ENCODE results near the gene ZFAND3.
"Not testable (repeated sequence)": the region's sequence is repeated elsewhere in the genome, so short reads cannot be mapped to it uniquely, and the experiment has no call there.

Gene ZFAND3

GRCh38 chr6:37974943-37975342 is 155.4 kb downstream of the ZFAND3 start:
- no peak for DNase-seq

GRCh38 chr6:37977715-37978114 is 158.2 kb downstream of the ZFAND3 start:
- DNase-seq: no peak

GRCh38 chr6:37979392-37980221 is 160.1 kb downstream of the ZFAND3 start:
- DNase-seq: peak; percentile 68

- DNase-seq: no peak
Observed at GRCh38 chr6:37980222-37980595, 160.7 kb downstream of the ZFAND3 start.

DNA sequence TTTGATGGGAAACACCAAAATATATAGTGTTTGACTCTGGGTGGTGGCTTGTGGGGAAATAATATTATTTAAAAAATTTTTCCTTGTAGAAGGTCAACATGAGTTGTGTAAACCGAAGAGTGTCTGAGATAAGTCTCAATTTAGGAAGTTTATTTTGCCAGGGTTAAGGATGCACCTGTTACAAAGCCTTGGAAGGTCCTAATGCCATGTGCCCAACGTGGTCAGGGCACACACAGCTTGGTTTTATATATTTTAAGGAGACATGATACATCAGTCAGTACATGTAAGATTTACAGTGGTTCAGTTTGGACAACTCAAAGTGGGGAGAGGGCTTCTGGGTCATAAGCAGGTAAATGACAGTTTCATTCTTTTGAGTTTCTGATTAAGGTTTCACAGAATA is 162.1 kb downstream of the ZFAND3 start:
- no peak for DNase-seq

DNA sequence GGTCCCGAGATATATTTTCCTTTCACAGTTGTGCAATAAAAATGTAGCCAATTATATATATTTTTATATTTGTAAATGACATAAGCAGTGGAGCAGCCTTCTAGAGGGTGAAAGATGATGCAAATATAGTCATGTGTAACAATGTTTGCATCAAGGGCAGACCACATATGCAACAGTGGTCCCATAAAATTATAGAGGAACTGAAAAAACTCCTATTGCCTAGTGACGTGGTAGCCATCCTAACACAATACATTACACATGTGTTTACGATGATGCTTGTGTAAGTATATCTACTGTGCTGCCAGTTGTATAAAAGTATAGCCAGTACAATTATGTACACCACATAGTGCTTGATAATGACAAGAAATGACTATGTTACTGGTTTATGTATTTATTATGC is 162.8 kb downstream of the ZFAND3 start:
- no peak for DNase-seq

GRCh38 chr6:37983720-37984501 is 164.4 kb downstream of the ZFAND3 start:
- DNase-seq: no peak

DNA sequence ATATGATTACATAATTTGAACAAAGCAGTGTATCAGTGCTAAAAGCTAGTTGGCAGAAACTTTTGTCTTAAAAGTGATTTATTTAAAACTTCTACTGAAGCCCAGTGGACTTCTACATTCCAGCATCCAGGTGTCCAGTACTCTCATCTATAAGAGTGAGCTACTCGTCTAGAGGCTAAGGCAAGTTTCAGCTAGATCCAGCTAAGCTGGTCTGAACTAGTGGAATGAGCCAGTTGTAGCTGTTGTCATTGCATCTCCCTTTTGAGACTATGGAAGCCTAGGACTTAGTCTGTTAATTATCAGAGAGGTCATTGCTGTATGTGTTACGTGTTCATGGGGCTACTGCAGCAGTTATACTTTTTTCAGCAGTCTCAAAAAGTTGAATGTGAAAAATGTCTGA is 165.1 kb downstream of the ZFAND3 start:
- DNase-seq: no peak

- no peak for DNase-seq
Observed at GRCh38 chr6:37985355-37985754, 165.8 kb downstream of the ZFAND3 start.

GRCh38 chr6:37987018-37987417 is 167.5 kb downstream of the ZFAND3 start:
- DNase-seq: no peak

- no peak for DNase-seq
Observed at GRCh38 chr6:37987559-37987958, 168.0 kb downstream of the ZFAND3 start.

DNA sequence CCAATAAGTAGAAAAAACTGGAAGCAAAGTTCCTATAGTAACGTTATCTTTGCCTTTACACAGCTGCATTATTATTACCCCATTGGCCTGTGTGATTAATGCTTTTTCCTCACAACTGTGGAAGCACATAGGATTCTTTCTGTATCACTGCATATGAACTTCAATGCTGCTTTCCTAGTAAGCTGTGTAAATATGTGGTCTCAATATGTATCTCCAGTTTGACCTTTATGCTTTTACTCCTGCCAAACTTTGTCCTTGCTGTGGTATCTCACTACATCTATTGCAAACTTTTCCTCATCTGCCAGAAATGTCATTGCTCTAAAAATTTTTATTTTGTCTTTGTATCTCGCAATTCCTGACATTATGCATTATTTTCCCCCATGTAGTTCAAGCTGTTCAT is 168.6 kb downstream of the ZFAND3 start:
- DNase-seq: no peak

- DNase-seq: no peak
Observed at GRCh38 chr6:37988696-37989095, 169.2 kb downstream of the ZFAND3 start.

DNA sequence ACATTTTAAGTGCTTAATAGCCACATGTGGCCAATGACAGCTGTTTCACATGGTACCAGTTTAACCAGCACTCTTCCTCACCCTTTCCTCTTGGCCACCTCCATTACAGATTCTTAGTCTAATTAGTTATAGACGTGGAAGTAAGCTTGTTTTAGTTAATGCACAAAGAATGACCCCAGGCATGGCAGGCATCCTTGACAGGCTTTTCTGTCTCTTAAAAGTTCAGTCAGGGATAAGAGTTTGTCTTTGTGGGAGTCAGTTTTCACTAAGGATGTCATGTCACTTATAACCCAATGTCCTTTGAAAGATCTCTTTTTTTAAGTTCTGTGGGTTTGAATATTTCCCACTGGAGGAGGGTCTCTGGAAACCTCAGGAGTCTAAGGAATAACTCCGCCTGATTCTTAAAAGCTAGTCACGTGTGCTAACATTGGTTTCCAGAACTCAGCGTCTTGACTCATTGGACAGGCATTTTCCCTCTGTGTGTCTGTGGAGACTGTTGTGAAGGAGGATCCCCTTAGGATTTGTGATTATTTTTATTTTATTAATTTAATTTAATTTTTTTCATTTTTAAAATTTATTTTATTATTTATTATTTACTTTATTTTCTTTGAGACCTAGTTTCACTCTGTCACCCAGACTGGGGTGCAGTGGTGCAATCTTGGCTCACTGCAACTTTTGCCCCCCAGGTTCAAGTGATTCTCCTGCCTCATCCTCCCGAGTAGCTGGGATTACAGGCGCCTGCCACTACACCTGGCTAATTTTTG is 171.4 kb downstream of the ZFAND3 start:
- DNase-seq: no peak

DNA sequence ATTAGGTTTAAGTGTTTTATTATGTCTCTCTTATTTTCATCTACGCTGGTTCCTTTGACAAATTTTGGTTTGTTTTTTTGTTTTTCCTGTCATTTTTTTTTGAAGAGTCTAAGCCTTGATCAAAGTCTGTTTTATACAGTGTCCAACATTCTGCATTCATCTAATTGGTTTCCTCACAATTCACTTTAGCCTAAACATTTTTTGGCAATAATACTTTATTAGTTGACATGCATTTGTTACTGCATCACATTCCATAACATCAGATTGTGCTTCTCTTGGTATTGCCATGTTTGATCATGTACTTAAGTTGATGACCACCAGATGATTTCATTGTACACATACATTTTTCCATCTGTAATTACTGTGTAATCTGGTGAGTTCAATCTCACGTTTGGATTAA is 173.2 kb downstream of the ZFAND3 start:
- DNase-seq: no peak

DNA sequence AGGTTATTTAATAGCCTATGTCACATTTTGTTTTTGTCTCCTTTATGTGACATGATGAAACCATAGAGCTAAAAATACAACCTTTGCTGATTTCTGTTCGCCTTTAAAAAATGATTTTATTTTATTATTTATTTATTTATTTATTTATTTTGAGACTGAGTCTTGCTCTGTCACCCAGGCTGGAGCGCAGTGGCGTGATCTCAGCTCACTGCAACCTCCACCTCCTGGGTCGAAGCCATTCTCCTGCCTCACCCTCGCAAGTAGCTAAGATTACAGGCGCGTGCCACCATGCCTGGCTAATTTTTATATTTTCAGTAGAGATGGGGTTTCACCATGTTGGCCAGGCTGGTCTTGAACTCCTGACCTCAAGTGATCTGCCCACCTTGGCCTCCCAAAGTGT is 173.7 kb downstream of the ZFAND3 start:
- DNase-seq: not testable (repeated sequence)

GRCh38 chr6:37993596-37993995 is 174.1 kb downstream of the ZFAND3 start:
- no peak for DNase-seq

DNA sequence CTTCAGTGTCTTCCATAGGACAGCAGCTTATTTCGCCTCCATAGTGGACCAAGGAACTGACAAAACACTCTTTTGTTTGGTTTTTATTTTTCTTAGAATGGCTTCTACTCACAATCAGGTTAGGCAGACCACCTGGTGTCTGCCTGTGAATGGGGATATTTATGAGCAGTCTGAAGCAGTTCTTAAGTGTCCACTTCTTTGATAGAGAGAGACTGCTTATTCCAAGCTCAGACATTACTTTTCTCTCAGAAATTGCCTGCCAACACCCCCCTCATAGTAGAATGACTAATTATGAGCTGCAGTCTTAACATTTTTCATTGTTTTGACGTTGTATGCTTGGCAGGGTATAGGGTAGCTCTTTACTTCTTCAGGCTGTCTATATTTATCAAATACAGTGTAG is 174.7 kb downstream of the ZFAND3 start:
- peak; percentile 37 for DNase-seq

DNA sequence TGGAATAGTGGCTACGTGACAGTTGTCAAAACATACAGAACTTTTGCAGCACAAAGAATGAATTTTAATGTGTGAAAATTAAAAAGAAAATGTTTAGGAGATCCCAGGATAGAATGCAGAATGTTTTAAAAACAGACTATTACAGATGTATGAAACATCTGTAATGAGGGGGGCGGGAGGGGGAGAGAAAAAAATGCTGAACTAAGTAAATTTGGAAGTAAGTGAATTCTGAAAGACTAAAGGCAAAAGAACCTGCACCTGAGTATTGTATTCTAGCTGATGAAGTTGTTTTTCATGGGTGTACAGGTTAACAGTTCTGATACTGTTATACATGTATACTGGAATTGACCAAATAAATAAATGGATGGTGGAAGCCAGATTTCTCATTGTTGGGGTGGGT is 178.8 kb downstream of the ZFAND3 start:
- DNase-seq: no peak

- DNase-seq: no peak
Observed at GRCh38 chr6:38001386-38001785, 181.9 kb downstream of the ZFAND3 start.

DNA sequence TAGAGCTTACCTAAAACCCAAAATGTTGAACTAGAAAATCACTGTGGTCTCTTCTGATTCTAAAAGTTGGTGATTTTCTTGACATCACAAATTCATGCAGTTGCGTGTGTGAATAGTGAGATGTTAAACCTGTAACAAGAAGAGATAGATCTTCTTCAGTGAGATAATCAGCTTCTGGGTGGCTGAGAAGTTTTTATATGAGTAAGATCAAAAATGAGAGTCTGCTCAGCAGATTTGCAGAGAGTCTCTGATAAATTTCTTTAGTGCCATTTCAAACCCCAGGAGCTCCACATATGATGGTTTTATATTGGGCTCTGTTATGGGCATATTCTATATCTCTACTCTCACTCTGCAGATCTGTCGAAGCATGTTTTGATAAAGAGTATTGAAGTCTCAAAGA is 185.4 kb downstream of the ZFAND3 start:
- no peak for DNase-seq

DNA sequence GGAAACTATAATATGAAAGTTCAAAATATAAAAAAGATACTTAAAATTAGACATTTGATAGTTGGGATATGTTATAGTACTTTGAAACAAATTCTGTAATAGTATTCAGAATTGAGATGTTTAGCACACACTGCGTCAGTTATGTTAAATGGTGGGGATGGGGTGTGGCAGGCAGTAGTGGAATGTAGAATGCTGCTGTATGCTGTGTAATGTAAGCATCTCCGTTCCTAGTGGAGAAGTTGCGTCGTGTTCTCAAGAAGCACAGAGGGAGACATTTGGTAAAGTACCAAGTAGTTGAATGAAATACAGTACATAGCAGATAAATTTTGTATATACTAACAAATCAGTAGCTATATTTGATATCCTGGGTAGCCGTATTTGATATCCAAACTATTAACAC is 192.4 kb downstream of the ZFAND3 start:
- no peak for DNase-seq

DNA sequence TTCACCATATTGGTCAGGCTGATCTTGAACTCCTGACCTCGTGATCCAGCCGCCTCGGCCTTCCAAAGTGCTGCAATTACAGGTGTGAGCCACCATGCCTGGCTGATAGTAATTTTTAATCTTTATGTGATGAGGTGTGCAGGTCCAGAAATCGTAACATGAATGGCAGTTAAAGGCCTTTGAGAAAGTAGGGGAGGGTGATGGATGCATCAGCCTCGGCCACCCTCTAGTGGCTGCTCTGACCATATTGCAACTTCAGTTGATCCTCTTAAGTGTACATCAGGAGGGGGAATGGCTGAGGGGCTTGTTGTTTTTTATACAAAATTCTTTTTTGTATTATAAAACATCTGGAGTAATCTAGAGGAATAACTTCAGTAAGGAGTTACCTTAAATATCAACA is 193.0 kb downstream of the ZFAND3 start:
- DNase-seq: no peak

- DNase-seq: no peak
Observed at GRCh38 chr6:38015341-38015740, 195.8 kb downstream of the ZFAND3 start.
